Kidney epithelial cell (primary cell): ENCODE results near the gene CRYBB2. TPM values are rescaled to one million over a fixed set of nuclear protein-coding genes. Genes with fewer than 3 reads are reported as not detected.

Experiments used
- DNase-seq: peaks from one replicate; pipeline ENCODE4 v3.0.0-alpha.2; 2010; ENCODE audit warnings: low read depth
- H3K27me3 ChIP-seq: 2 replicates; pipeline ENCODE4 v1.6.0; 2011; ENCODE audit warnings: low read length; ENCODE audit not compliant: control insufficient read depth, insufficient read depth
- H3K36me3 ChIP-seq: 2 replicates; pipeline ENCODE4 v1.5.1; 2011; ENCODE audit warnings: low read length; ENCODE audit not compliant: control insufficient read depth, insufficient read depth
- H3K4me3 ChIP-seq: 2 replicates; pipeline ENCODE4 v1.5.1; 2011; ENCODE audit warnings: low read depth, mild to moderate bottlenecking, control low read depth, low read length
- total RNA-seq: library from RNA; depleted of rRNA; stranded (reverse); fragments of >200 nt; gene quantifications from 2 replicates; pipeline ENCODE4 v1.2.3, GENCODE V29; 2015
- TF ChIP-seq, protein P1 (sequence below): IDR thresholded peaks from 2 replicates; pipeline ENCODE4 v1.5.1; 2011; ENCODE audit warnings: mild to moderate bottlenecking, moderate library complexity, low read length, control low read depth, inconsistent platforms; ENCODE audit not compliant: insufficient read depth, poor library complexity, severe bottlenecking

Gene CRYBB2
- total RNA-seq, 1 donor from 2014 or later, result not detected

DNA sequence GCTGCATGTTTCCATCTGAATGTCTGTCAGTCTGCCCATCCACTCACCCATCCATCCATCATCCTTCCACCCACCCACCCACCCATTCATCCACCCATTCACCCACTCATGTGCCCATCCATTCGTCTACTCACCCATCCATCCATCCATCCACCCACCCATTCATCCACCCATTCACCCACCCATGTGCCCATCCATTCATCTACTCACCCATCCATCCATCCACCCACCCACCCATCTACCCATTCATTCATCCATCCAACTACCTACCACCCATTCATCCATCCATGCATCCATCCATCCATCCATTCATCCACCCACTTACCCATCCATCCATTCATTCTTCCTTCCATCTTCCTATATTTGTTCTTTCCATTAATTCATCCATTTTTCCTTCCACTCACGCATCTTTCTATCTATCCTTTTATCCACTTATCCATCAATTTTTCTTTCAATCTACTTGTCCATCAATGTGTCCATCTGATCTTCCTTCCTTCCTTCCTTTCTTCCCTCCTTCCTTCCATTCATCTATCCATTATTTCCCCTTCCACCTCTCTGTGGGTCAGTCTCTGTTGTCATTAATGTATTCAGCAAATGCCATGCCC lies 11.8 kb upstream of the CRYBB2 start:
- no peak overlapping the region for H3K4me3 ChIP-seq
- H3K36me3 ChIP-seq, result no peaks in the 10 kb centered on the region
- TF ChIP-seq, protein P1, sequence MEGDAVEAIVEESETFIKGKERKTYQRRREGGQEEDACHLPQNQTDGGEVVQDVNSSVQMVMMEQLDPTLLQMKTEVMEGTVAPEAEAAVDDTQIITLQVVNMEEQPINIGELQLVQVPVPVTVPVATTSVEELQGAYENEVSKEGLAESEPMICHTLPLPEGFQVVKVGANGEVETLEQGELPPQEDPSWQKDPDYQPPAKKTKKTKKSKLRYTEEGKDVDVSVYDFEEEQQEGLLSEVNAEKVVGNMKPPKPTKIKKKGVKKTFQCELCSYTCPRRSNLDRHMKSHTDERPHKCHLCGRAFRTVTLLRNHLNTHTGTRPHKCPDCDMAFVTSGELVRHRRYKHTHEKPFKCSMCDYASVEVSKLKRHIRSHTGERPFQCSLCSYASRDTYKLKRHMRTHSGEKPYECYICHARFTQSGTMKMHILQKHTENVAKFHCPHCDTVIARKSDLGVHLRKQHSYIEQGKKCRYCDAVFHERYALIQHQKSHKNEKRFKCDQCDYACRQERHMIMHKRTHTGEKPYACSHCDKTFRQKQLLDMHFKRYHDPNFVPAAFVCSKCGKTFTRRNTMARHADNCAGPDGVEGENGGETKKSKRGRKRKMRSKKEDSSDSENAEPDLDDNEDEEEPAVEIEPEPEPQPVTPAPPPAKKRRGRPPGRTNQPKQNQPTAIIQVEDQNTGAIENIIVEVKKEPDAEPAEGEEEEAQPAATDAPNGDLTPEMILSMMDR, result no peak
- no peak for DNase-seq
- H3K27me3 ChIP-seq, result no peaks in the 10 kb centered on the region

DNA sequence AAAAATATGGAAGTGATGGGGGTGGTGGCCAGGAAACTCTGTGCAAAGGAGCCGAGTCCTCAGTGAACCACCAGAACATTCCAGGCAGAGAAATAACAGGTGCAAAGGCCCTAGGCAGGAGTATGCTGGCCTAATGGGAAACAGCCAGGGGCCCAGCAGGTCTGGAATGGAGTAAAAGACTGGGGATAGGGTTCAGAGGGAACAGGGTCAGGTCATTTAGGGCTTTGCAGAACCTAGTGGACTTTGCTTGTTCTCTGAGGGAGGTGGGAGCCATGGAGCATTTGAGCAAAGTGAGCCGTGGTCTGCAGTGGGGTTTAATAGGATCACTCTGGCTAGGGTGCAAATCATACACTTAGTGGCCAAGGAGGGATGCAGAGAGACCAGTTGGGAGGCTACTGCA lies 11.1 kb upstream of the CRYBB2 start:
- no peaks in the 10 kb centered on the region for H3K36me3 ChIP-seq
- H3K4me3 ChIP-seq, result no peak overlapping the region
- TF ChIP-seq, protein P1, result no peak
- DNase-seq, result no peak
- no peaks in the 10 kb centered on the region for H3K27me3 ChIP-seq

DNA sequence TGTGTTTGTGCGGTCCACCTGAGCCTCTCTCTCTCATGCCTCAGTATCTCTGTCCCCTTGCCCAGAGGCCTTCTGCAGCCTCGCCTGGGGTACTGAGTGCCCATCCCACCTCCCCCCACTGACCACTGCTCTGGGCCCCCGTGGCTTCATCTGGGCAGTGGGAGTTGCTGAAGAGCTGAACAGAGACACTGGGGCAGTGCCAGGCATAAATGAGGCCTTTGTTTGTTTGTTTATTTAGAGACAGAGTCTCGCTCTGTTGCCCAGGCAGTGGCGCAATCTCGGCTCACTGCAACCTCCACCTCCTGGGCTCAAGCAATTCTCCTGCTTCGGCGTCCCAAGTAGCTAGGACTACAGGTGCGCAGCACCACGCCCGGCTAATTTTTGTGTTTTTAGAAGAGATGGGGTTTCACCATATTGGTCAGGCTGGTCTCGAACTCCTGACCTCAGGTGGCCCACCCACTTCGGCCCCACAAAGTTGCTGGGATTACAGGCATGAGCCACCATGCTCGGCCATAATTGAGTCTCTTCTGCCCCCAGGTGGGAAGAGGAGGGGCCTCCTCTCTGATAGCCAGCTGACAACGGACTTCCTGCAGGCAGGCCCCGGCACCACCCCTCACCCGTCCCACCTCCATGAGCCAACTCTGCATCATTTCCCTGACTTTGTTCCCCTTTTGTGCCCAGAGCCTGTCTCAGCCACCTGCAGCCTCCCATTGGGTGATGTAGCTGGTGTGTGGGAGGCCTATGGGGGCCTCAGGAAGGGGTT lies 10.5 kb upstream of the CRYBB2 start:
- Histone ChIP-seq H3K27me3 (no peaks in the 10 kb centered on the region), H3K4me3 (no peak overlapping the region), H3K36me3 (no peaks in the 10 kb centered on the region)
- no peak for DNase-seq
- TF ChIP-seq, protein P1, result no peak

DNA sequence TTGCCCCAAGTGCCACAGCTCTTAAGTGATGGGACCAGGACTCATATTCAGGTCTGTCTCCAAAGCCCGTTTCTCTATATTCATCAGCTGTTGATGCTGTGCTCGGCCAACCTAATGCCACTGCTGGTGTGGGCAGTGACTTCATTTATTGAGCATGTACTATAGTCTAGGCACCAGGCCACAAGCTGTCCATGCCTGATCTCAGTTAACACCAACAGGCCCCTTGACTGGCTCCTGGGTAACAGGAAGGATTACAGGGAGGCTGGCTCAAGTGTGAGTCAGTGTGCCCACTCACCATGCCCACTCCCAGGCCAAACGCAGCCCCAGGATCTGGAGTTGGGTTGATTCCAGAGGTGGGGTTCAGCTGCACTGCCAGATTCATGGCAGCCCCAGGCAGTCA lies 8.6 kb upstream of the CRYBB2 start:
- TF ChIP-seq, protein P1, result no peak
- Histone ChIP-seq H3K4me3 (no peak overlapping the region), H3K27me3 (no peaks in the 10 kb centered on the region), H3K36me3 (no peaks in the 10 kb centered on the region)
- DNase-seq, result no peak

DNA sequence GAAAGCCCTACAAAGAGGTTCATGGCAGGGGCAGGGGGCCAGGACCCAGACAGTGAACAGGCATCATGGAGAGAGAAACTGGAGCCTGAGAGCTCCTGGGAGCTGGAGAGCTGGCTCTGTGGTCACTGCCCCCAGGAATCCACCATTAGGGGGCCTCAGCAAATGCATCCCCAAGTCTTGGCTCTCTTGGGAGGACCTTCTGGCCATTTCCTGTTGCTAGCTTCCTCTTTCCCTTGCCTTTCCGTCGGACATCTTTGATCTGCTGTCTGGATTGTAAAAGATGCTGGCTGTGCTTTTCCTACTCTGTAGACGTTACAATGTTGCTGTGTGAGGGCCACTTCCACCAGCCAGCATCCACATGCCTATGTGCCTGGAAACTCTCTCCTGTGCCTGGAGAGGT lies 7.1 kb upstream of the CRYBB2 start:
- H3K36me3 ChIP-seq, result no peaks in the 10 kb centered on the region
- no peak for DNase-seq
- H3K27me3 ChIP-seq, result no peaks in the 10 kb centered on the region
- TF ChIP-seq, protein P1, result no peak
- H3K4me3 ChIP-seq, result no peak overlapping the region
